HG03575 (cell line): ENCODE data around the gene ADCY3.

Experiments
- ATAC-seq: cut with Tn5 transposase; IDR thresholded peaks from one replicate; pipeline ENCODE4 v1.9.1; 2021; ENCODE audit not compliant: unreplicated experiment, insufficient number of reproducible peaks, low FRiP score; ENCODE audit errors: extremely low read depth

ADCY3 gene

GRCh38 chr2:24920098-24920808 is at the start of gene ADCY3:
ADCY3 (minus strand) TSS chr2:24920237; CDS start chr2:24918987, 1,250 bp downstream.
- no peak for ATAC-seq

- ATAC-seq, result no peak
Observed at GRCh38 chr2:24969784-24970183, 49.7 kb upstream of the ADCY3 start.

GRCh38 chr2:24961903-24962302 is 41.9 kb upstream of the ADCY3 start:
- no peak for ATAC-seq

GRCh38 chr2:24959761-24960160 is 39.7 kb upstream of the ADCY3 start:
- no peak for ATAC-seq

- ATAC-seq, result no peak
Observed at GRCh38 chr2:24958411-24958935, 38.4 kb upstream of the ADCY3 start.

GRCh38 chr2:24957976-24958375 is 37.9 kb upstream of the ADCY3 start:
- ATAC-seq, result no peak

DNA sequence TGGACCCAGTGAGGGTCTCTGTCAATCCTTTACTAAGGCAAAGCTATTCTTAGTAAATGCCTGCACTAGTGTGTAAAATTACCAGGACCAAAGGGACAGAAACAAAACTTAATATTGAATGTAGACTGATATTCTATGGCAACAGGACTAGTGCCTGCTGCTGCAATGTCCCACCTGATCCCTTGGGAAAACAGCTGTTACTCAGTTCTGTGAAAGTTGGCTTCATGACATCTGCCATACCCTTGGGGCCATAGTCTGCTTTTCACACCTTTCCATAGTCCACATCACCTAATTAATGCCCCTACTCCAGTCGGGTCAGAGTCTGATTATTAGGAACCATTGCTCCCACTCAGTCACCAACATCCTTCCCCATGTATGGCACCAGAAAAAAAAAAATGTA is 37.2 kb upstream of the ADCY3 start:
- no peak for ATAC-seq

DNA sequence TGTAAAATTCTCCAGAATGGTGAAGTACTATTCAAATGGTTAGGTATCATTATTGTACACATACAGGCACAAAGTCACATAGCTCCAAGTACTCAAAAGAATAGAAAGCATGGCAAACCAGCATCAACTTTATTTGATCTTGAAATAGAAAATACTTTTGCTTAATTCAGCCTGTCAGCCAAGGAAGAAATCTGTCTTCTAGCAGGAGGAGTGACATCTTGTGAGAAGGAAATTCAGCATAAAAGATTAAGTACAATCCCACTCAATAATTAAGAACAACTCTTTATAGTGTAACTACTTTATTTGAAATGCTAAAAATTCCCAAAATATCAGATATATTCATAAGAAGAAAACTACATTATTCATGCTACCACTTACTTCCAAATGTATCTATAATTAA is 35.9 kb upstream of the ADCY3 start:
- ATAC-seq, result no peak

- ATAC-seq, result no peak
Observed at GRCh38 chr2:24955232-24955631, 35.2 kb upstream of the ADCY3 start.

- no peak for ATAC-seq
Observed at GRCh38 chr2:24950102-24950501, 30.1 kb upstream of the ADCY3 start.

GRCh38 chr2:24948506-24948905 is 28.5 kb upstream of the ADCY3 start:
- ATAC-seq, result no peak

DNA sequence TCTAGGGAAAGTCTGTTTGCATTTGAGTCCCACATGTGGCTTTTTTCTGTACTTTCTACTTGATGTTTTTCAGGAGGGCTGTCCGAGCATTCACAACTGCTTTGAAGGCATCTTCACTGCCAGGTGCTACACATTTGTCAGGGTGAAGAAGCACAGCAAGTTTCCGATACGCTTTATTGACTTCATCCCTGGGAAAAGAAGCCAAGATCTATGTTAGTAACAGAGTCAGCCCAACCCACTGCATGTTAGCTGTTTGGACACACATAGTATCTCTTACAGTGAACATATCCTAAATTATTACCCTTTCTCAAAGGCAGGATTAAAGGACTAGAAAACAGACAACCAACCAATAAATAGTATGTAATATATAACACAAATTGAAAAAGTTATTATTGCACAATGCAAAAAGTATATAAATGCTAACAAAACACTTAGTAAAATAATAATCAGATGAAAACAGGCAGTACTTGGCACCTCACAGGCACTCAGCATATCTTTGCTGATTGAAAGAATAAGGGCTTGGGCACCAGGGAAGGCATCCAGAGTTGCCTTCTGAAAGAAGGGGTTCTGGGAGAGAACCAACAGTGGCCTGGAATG is 27.6 kb upstream of the ADCY3 start:
- ATAC-seq, result no peak

DNA sequence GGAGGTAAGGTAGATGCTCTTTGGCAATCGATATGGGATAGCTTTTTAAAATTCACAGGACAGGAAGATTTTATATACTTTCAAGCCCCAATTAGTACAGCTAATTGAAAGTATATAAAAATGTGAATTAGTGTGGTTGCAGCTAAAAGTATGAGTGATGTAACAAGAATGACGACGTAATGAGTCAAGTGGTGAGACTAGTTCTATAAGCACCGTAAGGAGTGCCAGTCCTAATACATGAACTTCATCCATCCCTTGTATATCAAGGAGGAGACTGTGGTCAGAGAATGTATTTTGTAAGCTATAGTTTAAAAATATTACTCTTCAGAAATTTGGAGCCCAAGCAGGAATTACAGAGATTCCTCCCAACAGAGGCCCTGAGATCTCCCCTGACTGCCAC is 25.9 kb upstream of the ADCY3 start:
- ATAC-seq, result no peak

GRCh38 chr2:24943427-24944053 is 23.5 kb upstream of the ADCY3 start:
- no peak for ATAC-seq

GRCh38 chr2:24939353-24939752 is 19.3 kb upstream of the ADCY3 start:
- no peak for ATAC-seq

DNA sequence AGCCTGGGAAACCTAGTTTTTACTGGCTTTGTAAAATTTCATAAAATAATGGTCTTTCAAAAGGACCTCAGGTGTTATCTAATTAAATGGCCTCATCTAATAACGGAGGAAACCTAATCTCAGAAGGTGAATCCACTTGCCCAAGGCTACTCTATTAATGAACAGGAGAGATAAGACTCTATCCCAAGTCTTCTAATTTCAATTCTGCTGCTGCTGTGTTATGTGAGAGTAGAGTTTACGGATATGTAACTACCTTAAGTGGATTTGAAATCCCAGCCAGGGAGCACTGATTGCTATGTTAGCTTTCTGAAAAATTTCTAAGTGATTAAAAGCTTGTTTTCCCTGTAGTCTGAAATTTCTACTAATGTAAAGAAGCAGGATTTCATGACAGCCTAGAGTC is 17.2 kb upstream of the ADCY3 start:
- no peak for ATAC-seq

DNA sequence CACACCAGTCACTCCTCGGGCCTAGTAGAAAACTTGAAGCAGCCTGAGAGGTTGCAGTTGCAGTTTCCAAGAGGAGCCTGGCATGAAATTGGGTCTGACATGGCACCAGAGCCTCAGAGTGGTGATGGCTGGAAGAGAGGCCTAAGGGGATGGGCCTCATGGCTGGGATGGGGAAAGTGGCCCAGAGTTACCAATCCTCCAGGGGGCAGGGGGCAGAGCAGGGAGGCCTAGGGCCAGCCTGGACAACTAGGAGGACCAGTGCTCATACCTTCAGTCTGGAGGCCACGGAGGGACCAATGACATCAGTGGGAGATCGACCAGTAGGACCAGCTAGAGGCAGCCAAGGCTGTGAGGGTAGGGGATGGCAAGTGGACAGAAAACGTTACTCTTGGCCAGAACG is 15.1 kb upstream of the ADCY3 start:
- ATAC-seq, result no peak

DNA sequence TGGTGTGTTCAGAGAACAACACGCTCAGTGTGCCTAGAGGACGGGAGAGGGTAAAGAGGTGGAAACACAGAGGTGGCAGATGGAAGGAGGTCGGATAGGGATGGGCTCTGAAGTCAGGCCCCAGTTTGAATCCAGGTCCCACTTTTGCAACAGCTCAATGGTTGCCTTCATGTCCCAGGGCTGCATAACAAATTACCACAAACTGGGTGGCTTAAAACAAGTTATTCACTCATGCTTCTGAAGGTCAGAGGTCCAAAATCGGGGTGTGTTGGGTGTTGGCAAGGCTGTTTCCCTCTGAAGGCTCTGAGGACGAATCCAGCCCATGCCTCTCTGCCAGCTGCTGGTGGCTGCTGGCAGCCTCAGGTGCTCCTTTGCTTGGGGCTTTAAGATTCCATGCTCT is 12.7 kb upstream of the ADCY3 start:
- ATAC-seq, result no peak

DNA sequence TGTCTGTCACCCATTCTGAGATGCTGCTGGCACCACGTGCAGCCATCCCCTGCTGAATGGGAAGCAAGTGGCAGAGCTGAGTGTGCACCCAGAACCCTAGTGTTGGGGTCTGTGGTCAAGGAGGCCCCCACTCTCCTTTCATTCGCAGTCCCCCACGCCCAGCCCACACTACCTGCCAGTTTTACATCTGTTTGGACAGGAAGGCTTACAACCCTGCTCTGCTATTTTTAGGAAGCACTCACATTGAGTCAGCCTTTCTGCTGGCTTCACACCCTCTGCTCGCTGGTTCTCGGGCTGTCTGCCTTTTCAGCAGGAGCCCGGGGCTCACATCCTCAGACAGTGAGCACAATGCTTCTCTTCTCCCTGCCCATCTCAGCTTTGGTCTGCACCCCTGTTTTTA is 10.7 kb upstream of the ADCY3 start:
- no peak for ATAC-seq

DNA sequence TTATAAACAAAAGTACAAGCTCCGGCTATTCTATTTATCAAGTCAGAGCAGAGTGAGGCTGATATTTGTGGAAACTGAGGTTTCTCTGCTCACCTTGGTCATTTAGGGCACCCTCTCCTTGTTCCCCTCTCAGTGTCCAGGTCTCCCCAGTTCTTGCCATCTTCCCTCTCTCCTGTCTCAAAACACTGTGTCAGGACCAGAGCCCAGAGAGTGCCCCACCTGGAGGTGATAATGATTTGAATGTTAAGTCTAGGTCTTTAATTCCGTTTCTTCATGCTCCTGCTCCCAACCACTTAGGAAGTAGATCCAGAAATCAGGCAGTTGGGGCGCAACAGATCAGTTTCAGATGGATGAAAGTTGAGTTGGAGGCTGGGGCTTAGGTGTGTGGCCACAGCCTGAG is 9.2 kb upstream of the ADCY3 start:
- ATAC-seq, result no peak
